Heart left ventricle (tissue), 16 donors: ENCODE data around the gene CLEC3A. TPM values are rescaled to one million over a fixed set of nuclear protein-coding genes. Genes with fewer than 3 reads are reported as not detected.

Source experiments
- ATAC-seq, 4 donors: fragments of 200-7000 bp; cut with Tn5 transposase; one replicate each; pipeline ENCODE4 v1.9.1; 2020 to 2022; ENCODE audit warnings: moderate library complexity in 4 of 4, mild to moderate bottlenecking in 3 of 4, moderate number of reproducible peaks in 1 of 4
- DNase-seq, 5 donors: peaks; one replicate each; pipeline ENCODE4 v3.0.0-alpha.2; 2020
- H3K27ac ChIP-seq, 12 donors: fragments of 200-600 bp; sonication (generic) in 4 of 12; one replicate each; pipeline versions ENCODE4 v1.5.0 to v1.8.0; 2016 to 2022; ENCODE audit warnings: mild to moderate bottlenecking in 2 of 12
- H3K27me3 ChIP-seq, 9 donors: fragments of 200-600 bp; sonication (generic) in 2 of 9; one replicate each; pipeline versions ENCODE4 v1.5.1 to v1.8.0; 2016 to 2022; ENCODE audit warnings: mild to moderate bottlenecking in 3 of 9
- H3K36me3 ChIP-seq, 9 donors: fragments of 200-600 bp; sonication (generic) in 2 of 9; one replicate each; pipeline versions ENCODE4 v1.5.0 to v1.8.0; 2018 to 2022; ENCODE audit warnings: mild to moderate bottlenecking in 2 of 9
- H3K4me1 ChIP-seq, 12 donors: fragments of 200-600 bp; sonication (generic) in 4 of 12; one replicate each; pipeline versions ENCODE4 v1.5.0 to v1.8.0; 2016 to 2022; ENCODE audit warnings: mild to moderate bottlenecking in 3 of 12
- H3K4me3 ChIP-seq, 12 donors: fragments of 200-600 bp; sonication (generic) in 4 of 12; one replicate each; pipeline versions ENCODE4 v1.5.0 to v1.8.0; 2017 to 2022; ENCODE audit warnings: mild to moderate bottlenecking in 9 of 12, moderate library complexity in 4 of 12
- H3K9me3 ChIP-seq, 12 donors: fragments of 200-600 bp; sonication (generic) in 4 of 12; one replicate each; pipeline versions ENCODE4 v1.5.0 to v1.8.0; 2016 to 2022; ENCODE audit warnings: mild to moderate bottlenecking in 1 of 12
- CTCF ChIP-seq, 12 donors: fragments of 200-600 bp; sonication (generic) in 4 of 12; IDR thresholded peaks; one replicate each; pipeline versions ENCODE4 v1.5.0 to v1.8.0; 2018 to 2022; ENCODE audit warnings: antibody characterized with exemption in 12 of 12, mild to moderate bottlenecking in 5 of 12
- POLR2A ChIP-seq, 2 donors: fragments of 450-650 bp; IDR thresholded peaks; one replicate each; pipeline ENCODE4 v1.6.1; 2017; ENCODE audit warnings: antibody characterized with exemption in 2 of 2, mild to moderate bottlenecking in 2 of 2, moderate library complexity in 2 of 2
- WGBS, 4 donors: extraction: QIAGEN DNeasy Blood & Tissue Kit in 2 of 4; methylation state at CpG; one replicate each; pipeline versions ENCODE4 v1.1.5 to v1.1.7; 2013 to 2018; 5-methylcytosine and 5-hydroxymethylcytosine counted together
- intact Hi-C, 10 donors: fragments of 100-400 bp; cut with DNase I; formaldehyde crosslinking; loops; one replicate each; pipeline versions ENCODE4 v1.11.1 to v1.14.2; 2022
- polyA plus RNA-seq, 2 donors: library from polyadenylated mRNA; stranded (reverse); fragments of 200-250 nt; gene quantifications; one replicate each; pipeline ENCODE4 v1.2.3, GENCODE V29; 2013
- total RNA-seq, 9 donors: library from RNA; depleted of rRNA in 2 of 9; stranded (reverse); fragments of >200 nt in 2 of 9; fragmentation: NEBNext Ultra II Directional in 3 of 9; extraction: Animal tissue kit (Norgen Biotek cat#: 25700) in 3 of 9; gene quantifications; one replicate each; pipeline versions ENCODE4 v1.1.0 to v1.2.4, GENCODE V29; 2016 to 2023
- donor health status: ischemic (EF 13 %, LVEDD 7.1; RV severe dilation, severe dysfunction).
- donor health status: healthy with polysubstance abuse.
- donor health status: DM: no; HTN: yes; CAD: no.
- donor health status: DM: no; HTN: no; CAD: no.
- donor health status: ischemic (EF 25% LVEDD 6.9; RV normal size, moderate dysfunction).
- donor health status: ischemic (EF 25% LVEDD 5.7; RV mildly dilated, moderate dysfunction).
- donor health status: healthy.
- donor health status: DM: yes; HTN: yes; CAD: no.
- donor health status: ischemic (EF 35%, LVEDD 5.7; RV mildly dilated, moderate dysfunction).
- donor health status: nonischemic (EF 11% LVEDD 7.7; RV severe dilation, severe dysfunction).
- donor health status: DM: yes; HTN: yes; CAD: no.
- donor health status: PGD.
- donor health status: ischemic (EF 29% LVEDD 5.4; RV normal size, mild dysfunction).
- donor health status: nonischemic (EF 23%, LVEDD 6.1; RV moderate dilation, normal function).

CLEC3A gene
- total and polyA plus RNA-seq, 11 donors: not detected

- no peaks in the 10 kb centered on the region for H3K36me3 ChIP-seq
- TF ChIP-seq POLR2A (IDR thresholded peaks at IDR 0.05) (no peak), CTCF (IDR thresholded peaks at IDR 0.05) (no peak)
- no peak overlapping the region for H3K4me3 ChIP-seq
- peaks cover 0 to 6% (median 0%) of the 10 kb centered on the region in 12 donors for H3K4me1 ChIP-seq
- DNase-seq (no peak), ATAC-seq (no peak)
- peaks cover 0 to 3% (median 0%) of the 10 kb centered on the region in 9 donors for H3K27me3 ChIP-seq
- H3K27ac ChIP-seq: no peak overlapping the region
- intact Hi-C loops: no loop called here
- no peaks in the 10 kb centered on the region for H3K9me3 ChIP-seq
Observed at GRCh38 chr16:78040396-78040795, 18.0 kb downstream of the CLEC3A start.

- Histone ChIP-seq H3K27me3 (peaks cover 0 to 8% (median 0%) of the 10 kb centered on the region in 9 donors), H3K9me3 (no peaks in the 10 kb centered on the region), H3K4me3 (no peak overlapping the region), H3K27ac (no peak overlapping the region), H3K36me3 (no peaks in the 10 kb centered on the region), H3K4me1 (peaks cover 0 to 6% (median 0%) of the 10 kb centered on the region in 12 donors)
- ATAC-seq (peak; percentile 75 to 98 (median 94)), DNase-seq (peak; percentile 57 to 81 (median 75))
- 9 to 24% (median 10%) methylated on average over 24 to 45 of the region's 45 CpGs for WGBS, 4 donors
- TF ChIP-seq CTCF (IDR thresholded peaks at IDR 0.05) (no peak), POLR2A (IDR thresholded peaks at IDR 0.05) (no peak)
- intact Hi-C loops: loop anchor here in 1 of 10 donors (2.0 kb wide), 1 partner anchor 55 kb away; no protein-coding TSS in a partner anchor
Observed at GRCh38 chr16:78045865-78046581, 23.7 kb downstream of the CLEC3A start.

GRCh38 chr16:78048319-78048718 is 26.0 kb downstream of the CLEC3A start:
- WGBS, 4 donors: 79 to 90% (median 80%) methylated on average over 7 to 15 of the region's 15 CpGs
- TF ChIP-seq POLR2A (IDR thresholded peaks at IDR 0.05) (no peak), CTCF (IDR thresholded peaks at IDR 0.05) (no peak)
- H3K9me3 ChIP-seq: no peaks in the 10 kb centered on the region
- no peak overlapping the region for H3K27ac ChIP-seq
- H3K27me3 ChIP-seq: peaks cover 0 to 8% (median 0%) of the 10 kb centered on the region in 9 donors
- H3K4me3 ChIP-seq: no peak overlapping the region
- intact Hi-C loops: no loop called here
- DNase-seq: no peak
- ATAC-seq: no peak
- peaks cover 0 to 6% (median 0%) of the 10 kb centered on the region in 12 donors for H3K4me1 ChIP-seq
- H3K36me3 ChIP-seq: no peaks in the 10 kb centered on the region

DNA sequence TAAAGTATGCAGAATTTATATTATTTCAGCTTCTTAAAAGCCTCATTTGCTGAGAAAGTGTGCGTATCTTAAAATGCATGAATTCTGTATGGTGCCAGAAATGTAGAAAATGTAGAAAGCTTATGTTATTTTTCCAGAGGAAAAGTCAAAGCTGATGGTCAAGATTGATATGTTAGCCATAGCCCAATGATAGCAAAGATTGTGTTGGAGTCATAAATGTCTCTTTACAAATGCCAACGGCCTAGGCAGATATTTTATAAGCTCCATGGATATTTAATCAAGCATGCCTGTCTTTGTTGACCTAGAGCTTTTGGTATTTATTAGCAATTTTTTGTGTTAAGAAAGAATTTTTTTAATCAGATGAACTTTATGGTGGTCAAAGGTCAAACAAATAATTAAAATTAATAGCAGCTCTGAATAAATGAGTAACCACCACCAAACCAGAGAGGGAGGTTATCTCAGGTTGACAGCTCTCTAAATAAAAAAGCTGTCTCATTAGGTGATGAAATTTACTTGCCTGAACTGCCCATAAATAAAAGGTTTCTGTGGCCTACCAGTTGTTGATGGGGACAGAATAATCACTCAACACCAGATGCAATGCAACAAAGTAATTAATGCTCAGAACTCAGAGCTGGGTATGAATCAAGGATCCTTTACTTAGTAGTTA is 28.5 kb downstream of the CLEC3A start:
- Histone ChIP-seq H3K36me3 (no peaks in the 10 kb centered on the region), H3K27me3 (peaks cover 0 to 10% (median 0%) of the 10 kb centered on the region in 9 donors), H3K9me3 (no peaks in the 10 kb centered on the region), H3K4me1 (peaks cover 0 to 3% (median 0%) of the 10 kb centered on the region in 12 donors), H3K27ac (no peak overlapping the region), H3K4me3 (no peak overlapping the region)
- TF ChIP-seq POLR2A (IDR thresholded peaks at IDR 0.05) (no peak), CTCF (IDR thresholded peaks at IDR 0.05) (no peak)
- ATAC-seq (no peak), DNase-seq (no peak)
- 40 to 80% (median 78%) methylated on average over 2 of the region's 2 CpGs for WGBS, 4 donors
- intact Hi-C loops: no loop called here
